GM12878 (cell line): ENCODE results near the gene B4GALNT2. TPM values are rescaled to one million over a fixed set of nuclear protein-coding genes. Genes with fewer than 3 reads are reported as not detected.

ENCODE experiments used
- ATAC-seq: fragments of 200-7000 bp; cut with Tn5 transposase; 3 replicates; pipeline ENCODE4 v1.9.1; 2020; ENCODE audit warnings: mild to moderate bottlenecking, moderate library complexity
- BruUV-seq: library from RNA; stranded (reverse); fragments of 400-500 nt; replicated peaks from 2 replicates; lab custom pipeline; 2021; lab: Mats Ljungman, UMichigan
- CTCF ChIA-PET: fragments of 300-600 bp; sonication (Branson Sonifier 250); formaldehyde crosslinking; extraction: SDS; loops from one replicate; lab custom pipeline; 2021; ENCODE audit warnings: inconsistent platforms; lab: Yijun Ruan, JAX
- POLR2A ChIA-PET: fragments of 350-600 bp; formaldehyde crosslinking; extraction: SDS; loops from one replicate; lab custom pipeline; 2021; ENCODE audit warnings: inconsistent platforms; lab: Charles Lee
- RAD21 ChIA-PET: fragments of 300-600 bp; sonication (Branson Sonifier 250); formaldehyde crosslinking; loops from one replicate; lab custom pipeline; 2023; ENCODE audit warnings: antibody characterized with exemption; ENCODE audit not compliant: unreplicated experiment; lab: Charles Lee
- SMC1A ChIA-PET: fragments of 300-600 bp; sonication (Branson Sonifier 250); formaldehyde crosslinking; loops from one replicate; lab custom pipeline; 2023; ENCODE audit not compliant: unreplicated experiment, uncharacterized antibody; lab: Charles Lee
- DNase-seq: peaks from one replicate; pipeline ENCODE4 v3.0.0-alpha.2; 2011; ENCODE audit warnings: low read depth, low spot score
- FAIRE-seq: peaks from 3 replicates; lab custom pipeline; 2011; peaks lifted over from hg19 to GRCh38; lab: Jason Lieb, UNC
- H2AFZ ChIP-seq: 2 replicates; pipeline ENCODE4 v1.6.0; 2011; ENCODE audit warnings: low read depth, low read length, control low read depth; ENCODE audit not compliant: control insufficient read depth
- H3K27ac ChIP-seq: 2 replicates; pipeline ENCODE4 v1.5.1; 2011; ENCODE audit warnings: control low read depth; ENCODE audit not compliant: control insufficient read depth, insufficient read depth
- H3K27me3 ChIP-seq, 2 experiments: replicated peaks in 1 of 2; 2 replicates each; pipeline versions ENCODE4 v1.6.0 to v1.6.1; 2011; ENCODE audit warnings: low read length in 1 of 2; ENCODE audit not compliant: control insufficient read depth in 2 of 2, insufficient read depth in 2 of 2
- H3K36me3 ChIP-seq, 2 experiments: 2 replicates each; pipeline ENCODE4 v1.5.1; 2011; ENCODE audit warnings: low read length in 1 of 2; ENCODE audit not compliant: control insufficient read depth in 2 of 2, insufficient read depth in 2 of 2
- H3K4me1 ChIP-seq: 2 replicates; pipeline ENCODE4 v1.6.1; 2011; ENCODE audit warnings: mild to moderate bottlenecking, low read length, moderate library complexity, mixed read lengths; ENCODE audit not compliant: control insufficient read depth, insufficient read depth
- H3K4me2 ChIP-seq: 2 replicates; pipeline ENCODE4 v1.6.0; 2011; ENCODE audit warnings: control low read depth; ENCODE audit not compliant: control insufficient read depth, insufficient read depth
- H3K4me3 ChIP-seq: fragments of 200-600 bp; sonication (generic); 2 replicates; pipeline ENCODE4 v1.5.1; 2016
- H3K79me2 ChIP-seq: 2 replicates; pipeline ENCODE4 v1.6.0; 2011; ENCODE audit warnings: low read length; ENCODE audit not compliant: control insufficient read depth, insufficient read depth
- H3K9ac ChIP-seq: 2 replicates; pipeline ENCODE4 v1.8.0; 2011; ENCODE audit warnings: low read length, control low read depth, mixed read lengths; ENCODE audit not compliant: control insufficient read depth, insufficient read depth
- H3K9me3 ChIP-seq: replicated peaks from 3 replicates; pipeline ENCODE4 v1.5.1; 2011; ENCODE audit warnings: mild to moderate bottlenecking, low read length; ENCODE audit not compliant: control insufficient read depth, insufficient read depth
- H4K20me1 ChIP-seq: 2 replicates; pipeline ENCODE4 v1.6.0; 2011; ENCODE audit not compliant: control insufficient read depth, insufficient read depth
- BHLHE40 ChIP-seq, 2 experiments: fragments of 450-650 bp in 1 of 2; IDR thresholded peaks; 2 replicates each; pipeline ENCODE4 v1.6.1; 2011 to 2017; ENCODE audit warnings: low read depth in 2 of 2, borderline replicate concordance in 1 of 2, improper control_type of control experiment in 1 of 2, low read length in 1 of 2, mild to moderate bottlenecking in 1 of 2
- CHD1 ChIP-seq: IDR thresholded peaks from 2 replicates; pipeline ENCODE4 v1.6.1; 2012; ENCODE audit warnings: low read depth, low read length, improper control_type of control experiment
- CHD4 ChIP-seq: fragments of 200-600 bp; sonication (generic); IDR thresholded peaks from 2 replicates; pipeline ENCODE4 v1.6.1; 2016; ENCODE audit warnings: mild to moderate bottlenecking
- EZH2 ChIP-seq: IDR thresholded peaks from 2 replicates; pipeline ENCODE4 v1.6.1; 2012; ENCODE audit warnings: low read depth, mild to moderate bottlenecking, control low read depth, inconsistent platforms, low read length, borderline replicate concordance; ENCODE audit not compliant: control insufficient read depth
- HDGF ChIP-seq: fragments of 450-650 bp; IDR thresholded peaks from 2 replicates; pipeline ENCODE4 v1.6.1; 2016; ENCODE audit warnings: antibody characterized with exemption
- JUND ChIP-seq: IDR thresholded peaks from 2 replicates; pipeline ENCODE4 v1.6.1; 2012; ENCODE audit warnings: low read depth, mild to moderate bottlenecking, low read length, improper control_type of control experiment, moderate library complexity
- NR2C1 ChIP-seq: fragments of 450-650 bp; IDR thresholded peaks from 2 replicates; pipeline ENCODE4 v1.6.1; 2017; ENCODE audit warnings: antibody characterized with exemption, mild to moderate bottlenecking, moderate library complexity
- PBX3 ChIP-seq: IDR thresholded peaks from 2 replicates; pipeline ENCODE4 v1.6.1; 2011; ENCODE audit warnings: mild to moderate bottlenecking, low read depth, low read length, moderate library complexity; ENCODE audit not compliant: insufficient replicate concordance
- RAD21 ChIP-seq: IDR thresholded peaks from 2 replicates; pipeline ENCODE4 v1.6.1; 2011; ENCODE audit warnings: mild to moderate bottlenecking, low read depth, low read length, moderate library complexity; ENCODE audit not compliant: insufficient read depth
- RAD51 ChIP-seq: fragments of 450-650 bp; IDR thresholded peaks from 2 replicates; pipeline ENCODE4 v1.6.1; 2016; ENCODE audit warnings: moderate library complexity, mild to moderate bottlenecking, inconsistent platforms
- SIX5 ChIP-seq: IDR thresholded peaks from 2 replicates; pipeline ENCODE4 v1.6.1; 2011; ENCODE audit warnings: mild to moderate bottlenecking, low read depth, low read length, moderate library complexity; ENCODE audit not compliant: severe bottlenecking
- SP1 ChIP-seq: IDR thresholded peaks from one replicate; pipeline ENCODE4 v1.6.1; 2011; ENCODE audit warnings: low read depth, low read length
- STAT3 ChIP-seq: IDR thresholded peaks from 2 replicates; pipeline ENCODE4 v1.6.1; 2011; ENCODE audit warnings: low read depth, low read length, improper control_type of control experiment
- ZBTB4 ChIP-seq: fragments of 450-650 bp; formaldehyde crosslinking; IDR thresholded peaks from 2 replicates; pipeline ENCODE4 v1.4.0; 2022; ENCODE audit warnings: mild to moderate bottlenecking, moderate library complexity
- WGBS: methylation state at CpG from one replicate; pipeline ENCODE4 v1.1.6; 2016; ENCODE audit warnings: low lambda C conversion rate; ENCODE audit not compliant: insufficient replicate concordance, insufficient coverage; ENCODE audit errors: missing lambda C conversion rate; 5-methylcytosine and 5-hydroxymethylcytosine counted together
- in situ Hi-C: fragments of 300-500 bp; cut with MboI; formaldehyde crosslinking; loops from 9 replicates; pipeline ENCODE4 v1.14.3; 2018; ENCODE audit warnings: mixed read lengths
- intact Hi-C: fragments of 100-400 bp; cut with micrococcal nuclease; formaldehyde crosslinking; loops from one replicate; pipeline ENCODE4 v1.14.2; 2022; ENCODE audit not compliant: unreplicated experiment
- polyA plus RNA-seq, 11 experiments: library from polyadenylated mRNA; depleted of rRNA in 4 of 11; unstranded in 6 of 11; stranded (reverse) in 5 of 11; fragments of >200 nt; fragmentation: Nextera tagmentation in 4 of 11; fragmentation: Illumina TruSeq in 1 of 11; extraction: Ambion mirVana in 4 of 11; extraction: Trizol in 1 of 11; gene quantifications; 1 replicate in 1 of 11; 2 replicates in 10 of 11; pipeline versions ENCODE4 v1.2.1 to v1.2.3, GENCODE V29; 2011 to 2016; ENCODE audit warnings: inconsistent platforms in 2 of 11, missing spikeins in 2 of 11, low read depth in 1 of 11
- total RNA-seq, 4 experiments: library from RNA; depleted of rRNA in 3 of 4; stranded (reverse); fragments of >200 nt in 3 of 4; fragmentation: Illumina TruSeq in 1 of 4; extraction: Trizol in 1 of 4; gene quantifications; 2 replicates each; pipeline versions ENCODE4 v1.2.1 to v1.2.3, GENCODE V29; 2013 to 2021
- TF ChIP-seq, protein P1 (sequence below): IDR thresholded peaks from 2 replicates; pipeline ENCODE4 v1.6.1; 2012; ENCODE audit warnings: low read depth, low read length, improper control_type of control experiment
- TF ChIP-seq, protein P2 (sequence below): fragments of 450-650 bp; IDR thresholded peaks from 2 replicates; pipeline ENCODE4 v1.6.1; 2016; ENCODE audit warnings: mild to moderate bottlenecking

B4GALNT2 gene
- total and polyA plus RNA-seq, 10 of the 15 experiments (the other 5 are each of a cell fraction or from before 2014, with no cell fraction given) = not detected

DNA sequence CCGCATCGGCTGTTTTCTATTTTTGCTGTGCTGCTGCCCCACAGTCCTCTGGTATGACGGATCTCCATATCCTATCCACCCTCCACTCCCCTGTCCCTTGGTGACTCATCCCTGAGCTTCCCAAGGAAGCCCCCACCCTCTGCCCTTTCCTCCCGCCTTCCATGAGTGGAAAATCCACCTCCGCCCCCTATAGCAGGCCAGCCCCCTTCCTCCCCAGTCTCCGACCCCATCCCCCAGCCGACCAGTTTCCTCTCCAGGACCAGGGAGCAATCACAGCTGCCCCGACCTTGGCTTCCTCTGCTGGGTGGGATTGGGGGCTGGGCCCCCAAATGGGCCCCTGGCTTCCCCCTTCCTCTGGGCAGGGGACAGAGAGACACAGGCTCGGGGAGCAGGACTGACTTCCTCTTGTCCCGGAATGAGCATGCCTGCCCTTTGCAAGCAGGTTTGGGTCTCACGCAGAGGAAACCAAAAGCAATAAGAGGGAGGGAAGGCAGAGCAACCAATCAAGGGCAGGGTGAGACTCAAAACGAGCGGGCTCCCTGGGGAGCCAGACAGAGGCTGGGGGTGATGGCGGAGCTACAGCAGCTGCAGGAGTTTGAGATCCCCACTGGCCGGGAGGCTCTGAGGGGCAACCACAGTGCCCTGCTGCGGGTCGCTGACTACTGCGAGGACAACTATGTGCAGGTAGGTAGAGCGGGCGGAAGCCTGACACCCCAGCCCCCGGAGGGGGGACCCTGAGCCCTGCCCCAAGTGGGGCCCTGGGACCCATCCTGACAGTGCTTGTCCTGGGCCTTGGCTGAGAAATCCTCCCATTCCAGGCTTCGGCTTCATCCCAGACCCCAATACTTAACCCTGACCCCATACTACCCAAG lies 77.8 kb downstream of the B4GALNT2 start, which contains the start of the genes ABI3 and GNGT2:
Gene ABI3 (plus strand): TSS at position 550 of the 872 bp plus-strand sequence. CDS start 18 bp downstream, at position 568.
Gene GNGT2 (minus strand): TSS at position 417 of the 872 bp plus-strand sequence. CDS start 3,152 bp downstream, outside the sequence.
- Histone ChIP-seq H3K27me3 (no peaks in the 10 kb centered on the region), H3K9ac (peak within 1 kb of the TSS; percentile 98), H4K20me1 (no peaks in the 10 kb centered on the region), H3K79me2 (peaks cover 65% of the 10 kb centered on the region), H3K4me2 (peak within 1 kb of the TSS; percentile 94), H3K36me3 (peaks cover 0 to 5% of the 10 kb centered on the region in 2 experiments; a peak in 1 of 4 replicates), H3K27ac (peak within 1 kb of the TSS; percentile 96), H3K4me3 (peak within 1 kb of the TSS; percentile 98), H3K9me3 (no peaks in the 10 kb centered on the region), H2AFZ (peak within 1 kb of the TSS; percentile 35), H3K4me1 (peaks cover 29% of the 10 kb centered on the region)
- SMC1A ChIA-PET = interaction anchor here (0.6 to 16.8 kb wide), 6 partner anchors 8 to 30 kb away, joined by 3 to 354 read pairs (median 4); no protein-coding TSS in a partner anchor
- in situ Hi-C loops (no loop called here), intact Hi-C loops (loop anchor here (1.0 kb wide), 1 partner anchor 16 kb away; no protein-coding TSS in a partner anchor)
- DNase-seq (peak; percentile 92), ATAC-seq (peak; percentile 90), FAIRE-seq (peak; percentile 86)
- 0% methylated on average over 19 of the region's 22 CpGs for WGBS
- BruUV-seq = no TSS peak
- RAD21 ChIA-PET = interaction anchor here (1.0 to 13.4 kb wide), 4 partner anchors 8 to 16 kb away, joined by 3 to 355 read pairs (median 28); no protein-coding TSS in a partner anchor
- CTCF ChIA-PET = interaction anchor here (0.6 to 3.8 kb wide), 7 partner anchors 10 to 537 kb away, joined by 3 to 19 read pairs (median 8); no protein-coding TSS in a partner anchor
- POLR2A ChIA-PET = interaction anchor here (0.9 to 13.2 kb wide), 5 partner anchors 12 to 347 kb away, joined by 3 to 537 read pairs (median 10); no protein-coding TSS in a partner anchor
- TF ChIP-seq JUND (no peak), SP1 (peak; percentile 50), CHD4 (no peak), CHD1 (0 out of 2 replicates have a peak, but pooled peaks have one; percentile 34), BHLHE40 (IDR thresholded peaks at IDR 0.05; ENCODE audit: borderline replicate concordance in 1 of 2, low read depth in 2 of 2, low read length in 1 of 2) (peak; percentile 52 to 70; a peak in 3 of 4 replicates), EZH2 (no peak), PBX3 (peak; percentile 3), RAD51 (no peak), SIX5 (no peak), HDGF (no peak), ZBTB4 (CRISPR knock-in tag) (no peak), STAT3 (no peak), RAD21 (peak; percentile 16; the same call in 1 of the 2 replicates), NR2C1 (no peak)
- TF ChIP-seq, protein P1, sequence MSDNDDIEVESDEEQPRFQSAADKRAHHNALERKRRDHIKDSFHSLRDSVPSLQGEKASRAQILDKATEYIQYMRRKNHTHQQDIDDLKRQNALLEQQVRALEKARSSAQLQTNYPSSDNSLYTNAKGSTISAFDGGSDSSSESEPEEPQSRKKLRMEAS = peak; percentile 79
- TF ChIP-seq, protein P2, sequence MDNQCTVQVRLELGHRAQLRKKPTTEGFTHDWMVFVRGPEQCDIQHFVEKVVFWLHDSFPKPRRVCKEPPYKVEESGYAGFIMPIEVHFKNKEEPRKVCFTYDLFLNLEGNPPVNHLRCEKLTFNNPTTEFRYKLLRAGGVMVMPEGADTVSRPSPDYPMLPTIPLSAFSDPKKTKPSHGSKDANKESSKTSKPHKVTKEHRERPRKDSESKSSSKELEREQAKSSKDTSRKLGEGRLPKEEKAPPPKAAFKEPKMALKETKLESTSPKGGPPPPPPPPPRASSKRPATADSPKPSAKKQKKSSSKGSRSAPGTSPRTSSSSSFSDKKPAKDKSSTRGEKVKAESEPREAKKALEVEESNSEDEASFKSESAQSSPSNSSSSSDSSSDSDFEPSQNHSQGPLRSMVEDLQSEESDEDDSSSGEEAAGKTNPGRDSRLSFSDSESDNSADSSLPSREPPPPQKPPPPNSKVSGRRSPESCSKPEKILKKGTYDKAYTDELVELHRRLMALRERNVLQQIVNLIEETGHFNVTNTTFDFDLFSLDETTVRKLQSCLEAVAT = peak; percentile 68
